GM18909 (cell line): Measurements from ENCODE around the gene ZNF774.
"Not testable (repeated sequence)": the region's sequence is repeated elsewhere in the genome, so short reads cannot be mapped to it uniquely, and the experiment has no call there.

ENCODE experiments used
- ATAC-seq: cut with Tn5 transposase; IDR thresholded peaks from one replicate; pipeline ENCODE4 v1.9.1; 2021; ENCODE audit warnings: mild to moderate bottlenecking; ENCODE audit not compliant: unreplicated experiment, poor library complexity

The ZNF774 gene

DNA sequence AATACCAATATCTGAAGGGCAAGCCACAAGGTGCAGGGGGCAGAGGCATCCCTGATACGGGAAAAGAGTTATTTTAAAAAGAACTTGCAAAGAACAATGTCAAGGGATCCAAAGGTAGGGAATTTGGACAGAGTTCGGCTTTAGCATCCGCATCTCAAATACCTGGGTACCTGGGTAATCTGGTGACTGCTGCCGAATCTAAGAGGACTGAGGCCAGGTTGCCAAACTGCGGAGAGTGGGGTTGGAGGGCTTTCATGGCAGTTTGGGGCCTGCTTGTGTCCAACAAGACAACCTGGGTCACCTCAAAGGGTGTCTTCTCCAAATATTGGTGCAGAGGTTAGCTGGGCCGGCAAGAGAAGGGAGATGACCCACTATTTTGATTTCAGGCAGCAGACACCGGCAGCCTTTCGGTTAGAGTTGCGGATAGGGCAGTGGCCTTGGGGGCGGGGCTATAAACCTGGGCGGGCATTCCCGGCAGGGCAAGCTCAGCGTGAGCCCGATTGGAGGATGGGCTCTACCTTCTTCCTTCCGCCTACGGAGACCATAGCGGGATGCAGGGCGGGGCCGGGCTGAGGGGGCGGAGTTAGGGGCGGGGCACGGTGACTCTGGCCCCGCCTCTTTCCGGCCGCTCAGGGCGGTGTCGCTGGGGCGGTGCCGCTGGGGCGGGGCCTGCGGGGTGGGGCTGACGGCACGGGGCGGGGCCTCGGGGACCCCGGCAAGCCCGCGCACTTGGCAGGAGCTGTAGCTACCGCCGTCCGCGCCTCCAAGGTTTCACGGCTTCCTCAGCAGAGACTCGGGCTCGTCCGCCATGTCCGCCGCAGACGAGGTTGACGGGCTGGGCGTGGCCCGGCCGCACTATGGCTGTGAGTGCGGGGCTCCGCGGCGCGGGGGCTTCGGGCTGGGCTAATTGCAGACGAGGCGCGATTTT lies 35.7 kb downstream of the ZNF774 start, which contains the start of gene IQGAP1:
Gene IQGAP1, plus strand, starts transcription at position 709 of the 928 bp plus-strand sequence. Its CDS starts 100 bp downstream, at position 809.
- ATAC-seq = peak; percentile 93

DNA sequence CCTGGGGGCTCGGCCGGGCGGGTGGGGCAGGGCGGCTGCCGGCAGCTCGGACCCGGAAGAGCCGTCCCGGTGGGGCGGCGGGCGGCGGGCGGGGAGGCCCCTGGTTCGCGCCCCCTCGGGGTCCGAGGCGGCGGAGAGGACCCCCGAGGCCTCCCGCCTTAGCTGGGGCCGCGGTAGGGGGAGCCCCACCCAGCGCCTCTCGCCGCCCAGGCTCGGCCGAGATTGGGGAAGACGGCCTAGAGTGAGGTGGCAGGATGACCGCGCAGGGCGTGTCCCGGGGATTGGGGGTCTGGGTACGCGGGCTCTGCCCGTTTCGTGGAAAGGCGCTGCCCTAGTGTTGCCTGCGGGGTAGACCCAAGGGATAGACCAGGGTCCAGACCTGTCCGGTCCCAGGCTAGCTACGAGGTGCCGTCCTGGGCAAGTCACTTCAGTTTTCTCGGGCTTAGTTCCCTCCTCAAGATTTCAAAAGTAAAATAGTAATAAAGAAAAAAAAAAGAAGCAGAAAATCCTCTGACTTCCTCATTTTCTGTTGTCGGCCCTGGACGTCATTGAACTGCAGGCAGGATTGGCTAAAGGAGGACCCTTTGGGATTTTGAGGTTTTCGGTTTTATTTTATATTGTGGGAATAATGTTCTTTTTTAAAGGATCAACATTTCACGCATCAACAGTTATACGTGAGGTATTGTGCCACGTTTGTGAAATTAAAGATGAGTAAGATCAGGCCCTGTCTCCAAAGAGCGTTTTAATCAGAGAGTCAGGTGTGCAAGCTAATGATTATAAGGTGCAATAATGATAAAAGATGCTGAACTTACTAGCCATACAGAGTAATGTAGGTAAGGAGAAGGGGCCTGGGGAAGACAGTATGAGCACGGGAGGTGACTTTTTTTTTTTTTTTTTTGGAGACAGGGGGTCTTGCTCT lies 36.6 kb downstream of the ZNF774 start:
- ATAC-seq = peak; percentile 56

DNA sequence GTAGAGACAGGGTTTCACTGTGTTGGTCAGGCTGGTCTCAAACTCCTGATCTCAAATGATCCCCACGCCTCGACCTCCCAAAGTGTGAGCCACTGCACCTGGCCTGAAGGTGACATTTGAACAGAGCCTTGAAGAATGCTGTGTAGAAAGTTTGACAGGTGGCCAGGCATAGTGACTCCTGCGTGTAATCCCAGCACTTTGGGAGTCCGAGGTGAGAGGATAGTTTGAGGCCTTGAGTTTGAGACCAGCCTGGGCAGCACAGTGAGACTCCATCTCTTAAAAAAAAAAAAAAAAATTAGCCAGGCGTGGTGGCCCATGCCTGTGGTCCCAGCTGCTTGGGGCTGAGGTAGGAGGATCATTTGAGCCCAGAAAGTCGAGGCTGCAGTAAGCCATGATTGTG lies 37.4 kb downstream of the ZNF774 start:
- ATAC-seq = no peak

DNA sequence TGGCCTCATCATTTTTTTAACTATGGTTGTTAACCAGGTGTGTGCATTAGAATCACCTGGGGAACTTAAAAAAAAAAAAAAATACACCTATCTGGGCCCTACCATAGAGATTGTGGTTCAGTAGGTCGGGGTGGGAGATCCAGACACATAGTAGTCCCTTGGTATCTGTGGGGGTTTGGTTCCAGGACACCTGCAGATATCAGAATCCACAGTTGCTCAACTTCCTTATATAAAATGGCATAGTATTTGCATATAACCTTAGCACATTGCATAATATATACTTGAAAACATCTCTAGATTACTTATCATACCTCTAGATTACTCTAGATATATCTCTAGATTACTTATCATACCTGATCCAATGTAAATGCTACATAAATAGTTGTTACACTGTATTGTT lies 41.0 kb downstream of the ZNF774 start:
- no peak for ATAC-seq

DNA sequence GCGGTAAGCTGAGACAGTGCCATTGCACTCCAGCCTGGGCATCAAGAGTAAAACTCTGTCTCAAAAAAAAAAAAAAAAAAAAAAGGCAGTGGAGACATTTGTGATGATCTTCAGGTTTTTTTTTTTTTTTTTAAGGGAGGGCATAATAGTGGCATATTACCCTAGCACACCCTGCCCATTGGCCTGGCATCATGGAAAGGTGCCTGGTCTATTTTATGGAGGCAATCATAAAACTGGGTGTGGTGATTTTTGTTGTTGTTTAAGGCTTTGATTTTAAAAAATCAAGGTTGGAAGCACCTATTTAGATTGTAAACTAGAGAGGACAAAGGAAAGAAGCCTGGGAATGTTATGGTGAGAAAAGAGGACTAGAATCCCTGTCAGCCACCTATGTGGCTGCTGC lies 42.0 kb downstream of the ZNF774 start:
- ATAC-seq = no peak

DNA sequence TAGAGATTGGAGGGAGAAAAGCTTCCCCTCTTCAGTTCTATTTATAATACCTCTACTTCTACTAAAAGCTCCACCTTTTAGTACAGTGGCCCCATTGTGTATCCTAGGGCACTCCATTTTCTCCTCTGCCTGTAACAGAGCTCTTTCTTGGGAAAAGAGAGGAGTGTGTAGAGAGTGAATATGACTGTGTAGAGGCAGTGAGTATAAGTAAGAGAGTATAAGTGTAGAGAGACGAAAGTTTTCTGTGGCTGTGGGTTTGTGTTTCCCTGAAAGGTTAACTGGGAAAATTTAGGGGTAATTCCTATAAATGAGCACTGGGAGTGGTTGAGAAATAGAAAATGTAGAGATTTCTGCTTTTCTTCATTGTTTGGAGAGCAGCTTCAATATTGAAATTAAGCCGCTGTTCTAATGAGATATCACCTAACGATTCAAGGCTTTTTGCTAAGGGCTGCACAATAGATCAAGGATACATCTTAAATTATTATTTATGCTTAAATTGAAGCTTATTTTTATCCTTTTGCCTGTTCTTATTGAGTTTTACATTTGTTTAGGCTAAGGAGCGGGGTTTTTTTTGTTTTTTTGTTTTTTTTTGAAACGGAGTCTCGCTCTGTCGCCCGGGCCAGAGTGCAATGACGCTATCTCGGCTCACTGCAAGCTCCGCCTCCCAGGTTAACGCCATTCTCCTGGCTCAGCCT lies 42.8 kb downstream of the ZNF774 start:
- no peak for ATAC-seq

DNA sequence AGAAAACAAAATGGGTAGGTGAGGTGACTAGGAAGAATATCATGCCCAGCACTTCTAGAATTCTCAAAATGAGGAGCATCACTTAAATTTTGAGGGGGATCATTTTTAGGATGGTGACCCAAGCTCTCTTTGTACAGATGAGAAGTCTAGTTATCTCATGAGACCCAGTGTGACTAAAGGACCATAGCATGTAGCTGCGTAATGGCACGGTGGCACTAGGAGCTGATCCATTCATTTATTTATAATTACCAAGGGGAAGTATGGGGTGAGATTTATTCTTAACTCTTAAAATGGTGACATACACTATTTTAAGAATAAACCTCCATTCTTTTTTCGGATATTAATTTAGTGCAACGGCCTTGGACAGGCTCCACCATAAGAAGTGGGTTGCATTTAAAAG lies 44.2 kb downstream of the ZNF774 start:
- ATAC-seq = no peak

DNA sequence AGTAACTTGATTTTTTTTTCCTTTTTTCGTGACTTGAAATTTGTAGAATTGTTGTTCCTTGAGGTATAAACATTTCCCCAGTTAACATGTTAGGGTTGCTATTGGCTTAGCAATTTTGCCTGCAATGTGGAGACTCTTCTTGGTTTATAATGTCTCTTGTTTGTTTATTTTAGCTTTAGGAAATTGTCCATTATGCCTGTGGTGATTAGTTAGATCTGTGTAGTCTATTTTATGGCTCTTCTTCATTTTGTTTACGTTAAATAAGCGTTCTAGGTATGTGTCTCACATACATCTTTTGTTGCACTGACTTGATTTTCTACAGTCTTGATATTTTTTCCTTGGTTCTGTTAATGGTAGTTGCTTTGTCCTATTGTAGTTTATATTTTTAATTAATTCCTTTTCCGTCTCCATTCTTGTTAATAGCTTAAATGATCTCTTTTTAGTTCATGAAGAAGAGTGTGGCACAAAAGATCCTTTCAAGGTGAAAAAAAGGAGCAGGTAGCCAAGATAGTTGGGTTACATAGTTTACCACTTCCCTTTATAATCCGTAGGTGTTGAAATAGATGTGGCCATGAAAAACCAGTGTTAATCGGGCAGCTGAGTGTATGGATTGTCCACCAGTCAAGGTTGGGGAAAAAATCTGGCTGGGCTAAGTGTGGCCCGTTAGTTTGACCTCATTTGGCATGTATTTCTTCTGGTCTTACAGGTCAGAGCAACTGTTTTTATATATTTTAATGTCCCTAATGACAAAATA lies 48.1 kb downstream of the ZNF774 start:
- peak; percentile 8 for ATAC-seq

DNA sequence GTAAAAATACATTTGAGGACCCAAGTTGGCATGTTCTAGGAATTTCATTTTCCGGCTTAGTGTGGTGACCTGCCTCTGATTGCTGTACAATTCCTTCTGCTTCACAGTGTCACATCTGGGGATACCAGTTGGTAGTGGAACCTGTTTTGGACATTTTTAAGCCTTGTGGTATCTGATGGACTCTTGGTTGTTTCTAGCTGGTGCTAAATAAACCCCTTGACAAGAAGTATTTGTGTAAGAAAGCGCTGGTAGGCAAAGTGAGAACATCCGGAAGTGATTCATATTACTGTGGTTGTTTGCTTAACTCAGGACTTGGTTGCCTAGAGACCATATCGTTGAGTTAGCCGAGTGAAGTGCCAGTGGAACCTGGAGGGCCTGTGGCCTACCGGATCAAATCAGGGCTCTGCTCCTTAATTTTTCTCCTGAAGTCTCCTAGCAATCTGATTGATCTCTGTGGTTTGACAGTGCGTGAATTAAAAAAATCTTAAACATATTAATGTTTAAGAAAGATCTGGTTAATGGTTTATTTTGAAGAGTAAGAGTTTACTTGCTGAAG lies 48.8 kb downstream of the ZNF774 start:
- ATAC-seq = peak; percentile 98

DNA sequence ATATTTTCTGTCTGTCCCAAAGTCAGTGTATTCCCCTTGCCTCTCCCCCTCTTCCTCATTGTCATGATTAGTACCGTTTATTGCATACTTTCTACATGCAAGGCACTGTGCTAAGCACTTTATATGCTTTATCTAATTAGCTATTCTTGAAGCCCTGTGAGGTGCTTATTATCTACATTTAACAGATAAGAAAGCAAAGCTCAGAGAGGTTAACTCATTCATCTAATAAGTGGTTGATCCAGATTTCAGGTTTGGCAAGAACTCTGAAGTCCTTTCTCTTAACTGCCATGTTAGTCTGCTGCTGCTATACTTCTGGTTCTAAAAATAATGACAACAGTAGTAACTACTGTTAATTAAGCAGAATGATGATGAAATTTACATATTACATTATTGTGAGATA lies 49.4 kb downstream of the ZNF774 start:
- ATAC-seq = no peak

DNA sequence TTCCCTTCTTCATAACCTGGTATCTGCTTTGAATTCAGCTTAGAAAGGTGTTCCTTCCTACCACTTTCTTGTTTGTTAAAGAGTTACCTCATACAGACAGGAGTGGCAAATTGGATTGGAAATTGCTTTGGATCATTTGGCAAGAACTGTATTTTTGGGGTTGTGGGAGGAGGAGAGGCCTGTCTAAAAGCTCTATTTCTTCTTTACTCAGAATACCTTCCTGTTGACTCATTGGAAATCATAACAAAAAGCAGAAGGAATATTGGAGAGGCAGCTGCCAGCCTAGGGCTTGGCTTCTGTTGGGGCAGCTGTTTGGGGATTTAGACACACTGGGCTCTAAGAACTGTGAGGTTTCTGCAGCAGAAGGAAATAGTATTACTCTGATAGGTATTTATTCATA lies 50.1 kb downstream of the ZNF774 start:
- no peak for ATAC-seq

DNA sequence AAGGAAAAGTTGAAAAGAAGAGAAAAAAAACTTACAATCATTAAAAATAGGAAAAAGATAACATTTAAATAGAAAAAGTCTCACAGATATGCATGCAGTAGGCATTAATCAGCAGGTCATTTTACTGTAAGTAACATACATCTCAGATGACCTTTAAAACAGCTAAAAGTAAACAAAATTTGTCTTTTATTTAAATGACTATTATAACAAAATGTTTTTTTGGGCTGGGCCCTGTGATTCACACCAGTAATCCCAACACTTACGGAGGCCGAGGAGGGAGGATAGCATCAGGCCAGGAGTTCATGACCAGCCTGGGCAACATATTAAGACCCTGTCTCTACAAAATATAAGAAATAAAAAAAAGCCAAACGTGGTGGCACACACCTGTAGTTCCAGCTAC lies 50.7 kb downstream of the ZNF774 start:
- ATAC-seq = no peak

DNA sequence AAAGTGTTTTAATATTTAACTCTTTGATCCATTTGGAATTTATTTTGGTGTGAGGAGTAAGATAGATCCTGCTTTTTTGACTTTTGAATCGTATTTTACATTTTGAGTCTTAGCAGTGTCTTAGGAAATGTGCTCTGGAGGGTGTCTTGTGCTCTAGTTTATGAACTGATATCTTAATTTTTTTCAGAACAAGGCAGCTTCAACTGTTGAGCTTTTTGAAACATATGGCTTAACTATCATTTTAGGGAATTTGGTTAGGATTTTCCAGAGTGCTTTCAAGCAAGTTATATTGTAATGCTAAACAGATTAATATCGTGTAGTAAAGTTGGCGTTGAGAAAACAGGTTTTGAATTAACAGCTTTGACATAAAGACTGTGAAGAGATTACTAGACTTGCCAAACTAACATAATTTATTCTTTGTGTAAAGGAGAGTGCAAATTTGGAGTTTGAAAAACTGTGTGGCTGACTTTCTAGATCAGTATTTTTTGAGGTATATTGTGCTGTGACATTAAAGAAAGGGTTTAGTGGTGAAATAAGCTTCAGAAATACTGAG lies 53.0 kb downstream of the ZNF774 start:
- no peak for ATAC-seq

DNA sequence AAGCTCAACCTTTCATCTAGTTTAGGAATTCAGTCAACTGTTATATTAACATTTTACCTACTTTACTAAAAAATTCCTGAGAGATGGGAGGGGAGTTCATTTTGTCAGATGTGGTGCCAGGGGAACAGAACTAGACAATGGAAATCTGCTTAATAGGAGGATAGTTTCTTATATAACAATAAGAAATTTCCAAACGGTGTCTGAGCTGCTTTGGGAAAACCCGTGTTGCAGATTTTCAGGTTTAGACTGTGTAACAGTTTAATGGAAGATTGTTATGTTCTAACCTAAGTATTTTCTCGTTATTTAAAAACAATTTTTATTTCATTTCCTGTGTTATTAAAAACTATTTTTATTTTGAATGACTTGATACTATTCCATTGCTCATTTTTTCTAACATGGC lies 55.3 kb downstream of the ZNF774 start:
- ATAC-seq = no peak

DNA sequence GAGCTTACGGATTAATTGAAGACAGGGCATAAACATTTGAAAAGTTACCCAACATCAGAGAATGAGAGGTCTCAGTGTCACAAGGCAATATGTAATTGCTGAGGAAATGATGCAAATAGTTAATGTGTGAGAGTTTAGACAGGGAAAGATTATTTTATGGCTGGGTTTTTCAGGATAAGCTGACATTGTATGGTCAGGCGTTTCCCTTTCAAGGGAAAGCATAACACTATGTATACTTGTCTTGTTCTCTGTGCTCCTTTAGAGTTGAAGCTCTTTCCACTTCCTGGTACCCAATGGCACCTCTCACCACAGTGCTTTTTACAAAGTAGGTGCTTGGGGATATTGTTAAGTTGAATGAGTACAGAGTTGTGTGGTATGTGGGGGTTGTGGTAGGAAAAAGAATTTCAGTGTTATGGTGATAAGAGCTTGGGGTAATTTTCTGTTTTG lies 55.8 kb downstream of the ZNF774 start:
- peak; percentile 47 for ATAC-seq

DNA sequence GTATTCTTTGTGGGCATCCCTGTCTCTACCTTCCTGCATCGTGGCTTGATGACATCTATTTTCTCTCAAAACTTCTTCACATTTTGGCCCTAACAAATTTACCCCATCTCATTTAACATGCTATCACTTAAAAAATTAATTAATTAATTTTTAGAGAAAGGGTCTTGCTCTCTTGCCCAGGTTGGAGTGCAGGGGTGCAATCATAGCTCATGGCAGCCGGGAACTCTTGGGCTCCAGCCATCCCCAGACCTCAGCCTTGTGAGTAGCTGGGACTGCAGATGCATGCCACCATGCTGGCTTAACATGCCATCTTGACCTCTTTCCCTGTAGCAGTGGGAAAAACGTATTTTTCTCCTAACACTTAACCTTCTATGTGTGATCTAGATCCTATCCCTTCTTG lies 56.6 kb downstream of the ZNF774 start:
- no peak for ATAC-seq

DNA sequence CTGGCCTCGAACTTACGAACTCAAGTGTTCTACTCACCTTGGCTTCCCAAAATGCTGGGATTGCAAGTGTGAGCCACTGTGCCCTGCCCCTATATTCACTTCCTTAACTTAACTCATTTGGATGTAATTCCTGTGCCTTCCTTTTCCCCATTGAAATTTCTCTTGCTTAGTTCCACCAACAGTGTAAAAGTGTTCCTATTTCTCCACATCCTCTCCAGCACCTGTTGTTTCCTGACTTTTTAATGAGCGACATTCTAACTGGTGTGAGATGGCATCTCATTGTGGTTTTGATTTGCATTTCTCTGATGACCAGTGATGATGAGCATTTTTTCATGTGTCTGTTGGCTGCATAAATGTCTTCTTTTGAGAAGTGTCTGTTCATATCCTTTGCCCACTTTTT lies 57.5 kb downstream of the ZNF774 start:
- ATAC-seq = not testable (repeated sequence)

DNA sequence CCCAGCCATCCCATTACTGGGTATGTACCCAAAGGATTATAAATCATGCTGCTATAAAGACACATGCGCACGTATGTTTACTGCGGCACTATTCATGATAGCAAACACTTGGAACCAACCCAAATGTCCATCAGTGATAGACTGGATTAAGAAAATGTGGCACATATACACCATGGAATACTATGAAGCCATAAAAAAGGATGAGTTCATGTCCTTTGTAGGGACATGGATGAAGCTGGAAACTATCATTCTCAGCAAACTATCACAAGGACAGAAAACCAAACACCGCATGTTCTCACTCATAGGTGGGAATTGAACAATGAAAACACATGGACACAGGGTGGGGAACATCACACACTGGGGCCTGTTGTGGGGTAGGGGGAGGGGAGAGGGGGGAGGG lies 58.2 kb downstream of the ZNF774 start:
- ATAC-seq = not testable (repeated sequence)

DNA sequence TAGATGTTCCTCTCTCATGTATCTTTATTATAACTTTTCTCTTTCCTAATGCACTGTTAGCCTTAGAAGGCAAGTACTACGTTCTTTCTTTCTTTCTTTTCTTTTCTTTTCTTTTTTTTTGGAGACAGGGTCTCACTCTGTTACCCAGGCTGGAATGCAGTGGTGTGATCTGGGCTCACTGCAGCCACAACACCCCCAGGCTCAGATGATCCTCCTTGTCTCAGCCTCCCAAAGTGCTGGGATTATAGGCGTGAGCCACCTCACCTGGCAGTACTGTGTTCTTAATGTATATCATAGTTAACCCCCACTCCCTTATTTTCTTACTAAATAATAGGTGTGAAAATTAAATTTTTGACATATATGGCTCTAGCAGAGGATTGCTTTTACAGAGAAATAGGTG lies 59.1 kb downstream of the ZNF774 start:
- ATAC-seq = no peak
